ENCODE measurements around the gene IBA57.

- TF ChIP-seq POLR2AphosphoS5 (IDR thresholded peaks at IDR 0.05; ENCODE audit: borderline replicate concordance, low read depth, low read length), result no peak
- TF ChIP-seq EZH2 (IDR thresholded peaks at IDR 0.05), result no peak
Observed at GRCh38 chr1:228218513-228219244, 53.1 kb downstream of the IBA57 start.
